Peyer's patch (tissue), 4 donors: ENCODE data around the gene TCF19. TPM values are rescaled to one million over a fixed set of nuclear protein-coding genes. Genes with fewer than 3 reads are reported as not detected.

ENCODE experiments used
- DNase-seq, 3 donors: peaks; one replicate each; pipeline ENCODE4 v3.0.0-alpha.2; 2017 to 2019
- H3K27ac ChIP-seq, 4 donors: fragments of 200-600 bp; sonication (generic); one replicate each; pipeline ENCODE4 v1.5.1; 2016 to 2019
- H3K27me3 ChIP-seq, 2 donors: fragments of 200-600 bp; sonication (generic); one replicate each; pipeline ENCODE4 v1.5.1; 2019
- H3K36me3 ChIP-seq, 3 donors: fragments of 200-600 bp; sonication (generic); one replicate each; pipeline ENCODE4 v1.5.1; 2016 to 2019
- H3K4me1 ChIP-seq, 4 donors: fragments of 200-600 bp; sonication (generic); one replicate each; pipeline ENCODE4 v1.5.1; 2016 to 2019
- H3K4me3 ChIP-seq, 4 donors: fragments of 200-600 bp; sonication (generic); 1 replicate in 3 of 4; 2 replicates in 1 of 4; pipeline ENCODE4 v1.5.1; 2016 to 2019; ENCODE audit warnings: mild to moderate bottlenecking in 1 of 4
- H3K9me3 ChIP-seq, 4 donors: fragments of 200-600 bp; sonication (generic); one replicate each; pipeline ENCODE4 v1.5.1; 2016 to 2019; ENCODE audit warnings: mild to moderate bottlenecking in 1 of 4
- POLR2A ChIP-seq, 2 donors: fragments of 450-650 bp; IDR thresholded peaks; one replicate each; pipeline ENCODE4 v1.5.1; 2017; ENCODE audit warnings: antibody characterized with exemption in 2 of 2, mild to moderate bottlenecking in 2 of 2, moderate library complexity in 2 of 2
- total RNA-seq, 4 donors: library from RNA; depleted of rRNA; stranded (reverse); fragments of >200 nt; gene quantifications; one replicate each; pipeline ENCODE4 v1.1.0, GENCODE V29; 2016
- TF ChIP-seq, protein P1 (sequence below), 6 experiments: fragments of 450-650 bp in 4 of 6; fragments of 200-600 bp in 2 of 6; sonication (generic) in 1 of 6; IDR thresholded peaks; one replicate each; pipeline ENCODE4 v1.5.1; 2017 to 2019; ENCODE audit warnings: antibody characterized with exemption in 6 of 6, mild to moderate bottlenecking in 3 of 6, moderate library complexity in 1 of 6

The TCF19 gene
- total RNA-seq, 4 donors from 2014 or later = 4.0 to 28.9 (median 7.1) TPM

GRCh38 chr6:31114541-31114878 is 43.9 kb upstream of the TCF19 start, which contains the start of gene PSORS1C1:
Gene PSORS1C1, plus strand, starts transcription at chr6:31114800. Its CDS starts 14,833 bp downstream, at chr6:31129633.
- Histone ChIP-seq H3K9me3 (no peaks in the 10 kb centered on the region), H3K4me1 (peaks cover 0 to 12% (median 0%) of the 10 kb centered on the region in 4 donors), H3K27ac (peak within 1 kb of the TSS in 3 of 4 donors; percentile 50 to 86 (median 85)), H3K36me3 (no peaks in the 10 kb centered on the region), H3K27me3 (no peaks in the 10 kb centered on the region), H3K4me3 (peak within 1 kb of the TSS in 2 of 4 donors; percentile 41 to 55)
- peak in 2 of 3 donors; percentile 84 to 92 for DNase-seq
- TF ChIP-seq, protein P1, sequence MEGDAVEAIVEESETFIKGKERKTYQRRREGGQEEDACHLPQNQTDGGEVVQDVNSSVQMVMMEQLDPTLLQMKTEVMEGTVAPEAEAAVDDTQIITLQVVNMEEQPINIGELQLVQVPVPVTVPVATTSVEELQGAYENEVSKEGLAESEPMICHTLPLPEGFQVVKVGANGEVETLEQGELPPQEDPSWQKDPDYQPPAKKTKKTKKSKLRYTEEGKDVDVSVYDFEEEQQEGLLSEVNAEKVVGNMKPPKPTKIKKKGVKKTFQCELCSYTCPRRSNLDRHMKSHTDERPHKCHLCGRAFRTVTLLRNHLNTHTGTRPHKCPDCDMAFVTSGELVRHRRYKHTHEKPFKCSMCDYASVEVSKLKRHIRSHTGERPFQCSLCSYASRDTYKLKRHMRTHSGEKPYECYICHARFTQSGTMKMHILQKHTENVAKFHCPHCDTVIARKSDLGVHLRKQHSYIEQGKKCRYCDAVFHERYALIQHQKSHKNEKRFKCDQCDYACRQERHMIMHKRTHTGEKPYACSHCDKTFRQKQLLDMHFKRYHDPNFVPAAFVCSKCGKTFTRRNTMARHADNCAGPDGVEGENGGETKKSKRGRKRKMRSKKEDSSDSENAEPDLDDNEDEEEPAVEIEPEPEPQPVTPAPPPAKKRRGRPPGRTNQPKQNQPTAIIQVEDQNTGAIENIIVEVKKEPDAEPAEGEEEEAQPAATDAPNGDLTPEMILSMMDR (IDR thresholded peaks at IDR 0.05) = no peak
- TF ChIP-seq POLR2A (IDR thresholded peaks at IDR 0.05) = peak; percentile 23 to 66

DNA sequence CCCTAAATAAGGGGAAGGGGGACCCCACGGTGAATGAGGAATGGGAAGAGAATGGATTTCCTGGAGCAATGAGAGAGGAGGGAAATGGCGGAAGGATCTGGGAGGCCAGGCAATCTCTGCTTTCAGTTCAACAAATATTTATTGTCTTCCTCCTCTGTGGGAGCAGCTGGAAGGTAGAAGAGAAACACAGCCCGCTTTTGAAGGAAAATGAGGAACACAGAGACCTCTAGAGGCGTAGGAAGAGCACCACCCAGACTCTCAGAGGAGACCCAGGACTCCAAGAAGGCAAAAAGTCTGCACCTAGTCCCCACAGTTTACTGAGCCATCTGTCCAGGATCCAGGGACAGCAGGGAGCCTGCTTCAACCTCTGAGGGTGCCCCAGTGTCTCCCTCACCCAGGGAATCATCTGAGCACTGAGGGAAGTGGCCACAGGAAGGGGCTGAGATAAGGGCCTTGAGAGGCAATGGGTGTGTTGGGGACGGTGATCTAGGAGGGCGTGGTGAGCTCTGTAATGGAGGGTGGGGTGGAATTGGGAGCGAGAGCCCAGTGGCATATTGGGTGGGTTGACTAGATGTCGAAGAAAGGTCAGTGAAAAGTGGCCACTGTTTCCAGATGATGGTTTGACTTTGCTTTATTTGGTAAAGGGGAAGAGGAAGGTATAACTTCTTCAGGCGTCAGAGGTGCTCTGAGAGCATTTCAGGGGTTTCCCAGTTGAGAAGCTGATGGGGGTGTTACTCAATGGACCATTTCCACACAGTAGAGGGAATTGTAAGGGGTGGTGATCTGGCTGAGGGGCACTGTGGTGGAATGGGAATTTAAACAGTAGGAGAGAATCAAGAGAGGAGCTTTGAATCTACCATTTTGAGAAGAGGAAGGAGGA is 43.2 kb upstream of the TCF19 start:
- Histone ChIP-seq H3K9me3 (no peaks in the 10 kb centered on the region), H3K27ac (peak overlapping the region in 3 of 4 donors; percentile 50 to 86 (median 85)), H3K4me3 (peak overlapping the region in 2 of 4 donors; percentile 41 to 55), H3K27me3 (no peaks in the 10 kb centered on the region), H3K36me3 (no peaks in the 10 kb centered on the region), H3K4me1 (peaks cover 0 to 12% (median 0%) of the 10 kb centered on the region in 4 donors)
- peak in 1 of 3 donors; percentile 44 for DNase-seq
- TF ChIP-seq, protein P1 (IDR thresholded peaks at IDR 0.05) = peak in 3 of 6 experiments; percentile 33 to 48 (median 42)
- no peak for TF ChIP-seq POLR2A (IDR thresholded peaks at IDR 0.05)

DNA sequence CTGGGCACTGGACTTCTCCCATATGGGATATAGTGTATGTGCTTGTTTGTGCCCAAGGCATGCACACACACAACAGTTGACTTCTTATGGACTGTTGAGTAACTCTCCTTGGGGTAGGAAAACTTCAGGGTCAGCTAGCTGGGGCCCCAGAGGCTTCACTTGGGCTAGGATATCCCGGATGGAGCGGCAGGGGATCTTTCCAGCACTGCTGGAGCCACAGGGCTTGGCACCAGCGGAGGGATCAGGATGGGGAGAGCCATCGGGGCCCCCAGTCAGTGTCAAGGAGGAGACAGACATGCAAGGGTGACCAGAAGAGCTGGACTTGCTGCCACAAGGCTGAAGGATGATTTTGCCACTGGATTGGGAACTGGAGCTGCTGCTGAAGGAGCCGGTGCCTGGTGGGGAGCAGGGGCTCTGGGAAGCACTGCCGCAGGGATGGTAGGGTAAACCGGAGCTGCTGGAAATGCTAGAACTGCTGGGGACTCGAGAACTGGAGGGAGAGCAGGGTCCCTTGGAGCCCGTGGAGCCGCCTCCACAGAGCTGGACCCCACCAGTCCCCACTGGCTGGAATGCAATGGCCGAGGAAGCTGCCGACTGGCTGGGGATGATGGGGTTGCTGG is 42.3 kb upstream of the TCF19 start:
- peaks cover 0 to 12% (median 0%) of the 10 kb centered on the region in 4 donors for H3K4me1 ChIP-seq
- H3K36me3 ChIP-seq = no peaks in the 10 kb centered on the region
- no peak overlapping the region for H3K27ac ChIP-seq
- H3K9me3 ChIP-seq = no peaks in the 10 kb centered on the region
- TF ChIP-seq, protein P1 (IDR thresholded peaks at IDR 0.05) = no peak
- TF ChIP-seq POLR2A (IDR thresholded peaks at IDR 0.05) = no peak
- no peak overlapping the region for H3K4me3 ChIP-seq
- peak in 1 of 3 donors; percentile 28 for DNase-seq
- H3K27me3 ChIP-seq = no peaks in the 10 kb centered on the region

DNA sequence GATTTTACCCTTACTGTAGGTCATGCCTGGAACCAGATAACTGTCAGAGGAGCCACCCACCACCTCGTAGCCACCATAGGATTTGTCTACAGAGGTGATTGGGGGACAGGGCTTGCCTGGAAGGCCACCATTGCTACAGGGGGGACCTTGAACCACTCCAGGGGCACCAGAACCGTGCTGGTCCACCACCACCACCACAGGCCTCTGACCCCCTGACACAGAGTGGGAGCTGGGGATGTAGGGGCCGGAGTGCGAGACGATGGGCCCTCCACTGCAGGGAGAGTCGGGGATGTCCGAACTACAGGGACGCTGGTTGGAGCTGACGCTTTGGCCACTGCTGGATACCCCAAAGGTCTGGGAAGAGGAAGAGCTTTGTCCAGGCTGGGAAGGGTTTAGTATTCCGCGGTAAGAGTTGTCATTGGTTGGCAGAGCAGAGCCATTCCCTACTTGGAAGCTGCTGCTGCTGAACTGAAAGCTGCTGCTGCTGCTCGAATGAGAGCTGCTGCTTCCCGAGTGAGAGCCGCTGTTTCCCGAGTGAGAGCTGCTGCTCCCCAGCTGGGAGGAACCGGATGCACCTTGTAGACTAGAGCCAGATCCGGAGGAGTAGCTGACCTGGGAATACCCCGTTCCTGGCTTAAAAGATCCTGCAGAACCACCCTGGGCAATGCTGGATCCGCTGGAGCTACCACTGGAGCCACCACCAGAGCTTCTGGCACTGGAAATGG is 41.6 kb upstream of the TCF19 start:
- Histone ChIP-seq H3K4me3 (peak overlapping the region in 1 of 4 donors; percentile 9), H3K36me3 (no peaks in the 10 kb centered on the region), H3K9me3 (no peaks in the 10 kb centered on the region), H3K27me3 (no peaks in the 10 kb centered on the region), H3K4me1 (peaks cover 0 to 12% (median 0%) of the 10 kb centered on the region in 4 donors), H3K27ac (peak overlapping the region in 1 of 4 donors; percentile 25)
- TF ChIP-seq, protein P1 (IDR thresholded peaks at IDR 0.05) = no peak
- no peak for TF ChIP-seq POLR2A (IDR thresholded peaks at IDR 0.05)
- DNase-seq = peak in 1 of 3 donors; percentile 45

DNA sequence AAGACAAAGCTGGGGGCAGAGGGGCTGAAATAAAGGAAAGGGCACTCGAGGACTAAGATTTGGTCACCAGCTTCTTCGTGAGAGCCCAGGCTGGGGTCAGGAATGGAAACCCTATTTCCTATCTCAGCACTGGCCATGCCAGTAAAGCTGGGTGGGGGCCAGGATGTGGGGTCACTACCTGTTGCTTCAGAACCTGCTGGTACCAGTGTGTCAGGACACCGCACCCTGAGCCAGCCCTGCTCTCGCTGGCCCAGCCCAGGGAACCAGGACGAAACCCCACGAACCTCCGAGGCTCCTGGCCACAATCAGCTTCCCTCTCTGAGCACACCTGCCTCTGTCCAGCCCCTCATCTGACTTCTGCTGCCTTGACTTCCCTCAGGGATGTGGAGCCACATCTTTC is 40.2 kb upstream of the TCF19 start:
- Histone ChIP-seq H3K27ac (no peak overlapping the region), H3K27me3 (no peaks in the 10 kb centered on the region), H3K4me3 (no peak overlapping the region), H3K4me1 (peaks cover 0 to 12% (median 0%) of the 10 kb centered on the region in 4 donors), H3K36me3 (no peaks in the 10 kb centered on the region), H3K9me3 (no peaks in the 10 kb centered on the region)
- DNase-seq = peak in 1 of 3 donors; percentile 11
- TF ChIP-seq, protein P1 (IDR thresholded peaks at IDR 0.05) = no peak
- no peak for TF ChIP-seq POLR2A (IDR thresholded peaks at IDR 0.05)
